ENCODE data around the gene METTL27. TPM values are rescaled to one million over a fixed set of nuclear protein-coding genes. Genes with fewer than 3 reads are reported as not detected.
"Not testable (repeated sequence)": the region's sequence is repeated elsewhere in the genome, so short reads cannot be mapped to it uniquely, and the experiment has no call there.

Gene METTL27
- polyA plus RNA-seq, 12 donors = 0.49 to 3.1 (median 1.7) TPM; not detected in 2

- no peak for DNase-seq
Observed at GRCh38 chr7:73839743-73840714, 2.3 kb downstream of the METTL27 start.

- DNase-seq = no peak
Observed at GRCh38 chr7:73839290-73839689, 3.0 kb downstream of the METTL27 start.

- DNase-seq = no peak
Observed at GRCh38 chr7:73838642-73839041, 3.7 kb downstream of the METTL27 start.

- DNase-seq = not testable (repeated sequence)
Observed at GRCh38 chr7:73837167-73837566, 5.1 kb downstream of the METTL27 start.

- no peak for DNase-seq
Observed at GRCh38 chr7:73834626-73835191, 7.6 kb downstream of the METTL27 start.

- DNase-seq = no peak
Observed at GRCh38 chr7:73833251-73833919, 8.9 kb downstream of the METTL27 start.

GRCh38 chr7:73832806-73833205 is 9.5 kb downstream of the METTL27 start:
- DNase-seq = no peak

GRCh38 chr7:73831834-73832651 is 10.3 kb downstream of the METTL27 start:
- DNase-seq = no peak

GRCh38 chr7:73831584-73831833 is 10.8 kb downstream of the METTL27 start:
- DNase-seq = no peak

GRCh38 chr7:73830681-73831583 is 11.4 kb downstream of the METTL27 start, which contains the start of gene CLDN4:
TSS of gene CLDN4 (plus strand) at chr7:73830996. CDS start at chr7:73831202, 206 bp downstream.
- no peak for DNase-seq

GRCh38 chr7:73829921-73830680 is 12.2 kb downstream of the METTL27 start:
- no peak for DNase-seq

- DNase-seq = no peak
Observed at GRCh38 chr7:73829505-73829904, 12.8 kb downstream of the METTL27 start.

GRCh38 chr7:73828972-73829371 is 13.3 kb downstream of the METTL27 start:
- no peak for DNase-seq

GRCh38 chr7:73828107-73828803 is 14.1 kb downstream of the METTL27 start:
- DNase-seq = no peak

- no peak for DNase-seq
Observed at GRCh38 chr7:73827567-73828106, 14.7 kb downstream of the METTL27 start.

GRCh38 chr7:73824986-73825385 is 17.3 kb downstream of the METTL27 start:
- DNase-seq = no peak

GRCh38 chr7:73823873-73824592 is 18.3 kb downstream of the METTL27 start:
- no peak for DNase-seq

- DNase-seq = no peak
Observed at GRCh38 chr7:73823257-73823656, 19.1 kb downstream of the METTL27 start.
